ENCODE measurements around the gene EYS. TPM values are rescaled to one million over a fixed set of nuclear protein-coding genes. Genes with fewer than 3 reads are reported as not detected.

The EYS gene
- total and polyA plus RNA-seq, 2 experiments from 2014 or later: 0.04 TPM; not detected in 1

DNA sequence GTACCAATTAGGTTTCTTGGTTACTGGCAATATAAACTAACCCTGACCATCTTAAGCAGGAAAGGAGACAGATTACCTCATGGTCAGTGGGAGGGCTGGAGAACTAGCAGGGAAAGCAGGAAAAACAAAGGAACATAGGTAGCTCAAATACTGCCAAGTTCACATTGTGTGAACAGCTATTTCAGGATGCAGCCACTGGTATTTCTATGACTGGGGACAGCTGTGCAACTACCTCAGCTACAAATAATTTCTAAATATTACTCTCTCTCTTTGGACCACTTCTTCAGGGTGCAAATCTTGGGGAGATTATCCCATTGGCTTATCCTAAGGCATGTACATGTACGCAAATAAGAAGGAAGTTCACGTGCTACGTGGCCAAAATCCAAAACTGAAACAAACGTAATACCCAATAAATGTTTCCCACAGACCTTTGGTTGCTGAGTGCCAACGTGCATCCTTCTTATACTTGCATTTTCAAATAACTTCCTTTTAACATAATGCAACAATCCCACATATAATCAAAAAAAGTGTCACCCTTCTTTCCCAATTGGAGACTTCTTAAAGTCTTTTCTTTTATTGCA is 1890.5 kb downstream of the EYS start:
- H3K4me2 ChIP-seq (ENCODE audit: unreplicated experiment): no peak overlapping the region

DNA sequence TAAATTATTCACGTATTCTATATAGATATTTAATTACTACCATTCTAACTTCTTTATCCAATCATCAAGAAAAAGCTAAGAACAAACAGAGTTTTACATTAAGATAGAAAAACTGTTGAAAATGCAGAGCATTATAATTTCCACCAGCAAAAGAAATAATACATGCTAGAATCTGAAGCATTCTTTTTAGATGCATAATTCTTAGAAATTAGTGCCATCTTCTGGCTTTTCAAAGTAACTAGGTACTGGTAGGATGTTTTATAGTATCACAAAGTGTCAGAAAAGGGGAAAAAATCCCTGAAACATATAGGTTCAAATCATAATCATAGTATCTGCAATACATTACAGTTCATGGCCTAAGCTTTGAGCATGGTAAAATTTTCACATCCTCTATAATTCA is 1892.6 kb downstream of the EYS start:
- no peaks in the 10 kb centered on the region for H3K9me3 ChIP-seq (ENCODE audit: low read depth)
- H3K27me3 ChIP-seq (replicated peaks; ENCODE audit: insufficient read depth): no peaks in the 10 kb centered on the region
- 41 to 50% methylated on average over 1 of the region's 1 CpG for WGBS, 2 experiments (ENCODE audit: low coverage in 1 of 2, low lambda C conversion rate in 2 of 2, missing lambda C conversion rate in 2 of 2)
- no peaks in the 10 kb centered on the region for H3K4me1 ChIP-seq (ENCODE audit: insufficient read depth)
- H4K20me1 ChIP-seq (ENCODE audit: insufficient read depth): no peaks in the 10 kb centered on the region
- H3K79me2 ChIP-seq (ENCODE audit: insufficient read depth): no peaks in the 10 kb centered on the region
- no peak for TF ChIP-seq EZH2 (IDR thresholded peaks at IDR 0.05; ENCODE audit: insufficient read depth, poor library complexity, severe bottlenecking)
- no peak for TF ChIP-seq EZH2phosphoT487 (IDR thresholded peaks at IDR 0.05; ENCODE audit: insufficient read depth, low read depth)
- H2AFZ ChIP-seq: no peak overlapping the region
- no peak overlapping the region for H3K9ac ChIP-seq
- in situ Hi-C loops (cut with MboI): no loop called here
- DNase-seq: peak; percentile 32
- no peaks in the 10 kb centered on the region for H3K9me2 ChIP-seq (ENCODE audit: insufficient read depth)
- no peak overlapping the region for H3K4me2 ChIP-seq (ENCODE audit: unreplicated experiment)
- no peak overlapping the region for H3K27ac ChIP-seq
- H3K36me3 ChIP-seq (ENCODE audit: low read depth): no peaks in the 10 kb centered on the region
- no peak overlapping the region for H3K4me3 ChIP-seq
- H3F3A ChIP-seq (ENCODE audit: insufficient read depth): no peaks in the 10 kb centered on the region

More for the DNA sequence above, 1890.5 kb downstream of the EYS start:
- Histone ChIP-seq H3K27ac (no peak overlapping the region), H3K36me3 (ENCODE audit: low read depth) (no peaks in the 10 kb centered on the region), H3K4me1 (ENCODE audit: insufficient read depth) (no peaks in the 10 kb centered on the region), H3K79me2 (ENCODE audit: insufficient read depth) (no peaks in the 10 kb centered on the region), H2AFZ (no peak overlapping the region), H3K27me3 (replicated peaks; ENCODE audit: insufficient read depth) (no peaks in the 10 kb centered on the region), H3K9ac (no peak overlapping the region), H3K4me3 (no peak overlapping the region), H3F3A (ENCODE audit: insufficient read depth) (no peaks in the 10 kb centered on the region), H4K20me1 (ENCODE audit: insufficient read depth) (no peaks in the 10 kb centered on the region), H3K9me3 (ENCODE audit: low read depth) (no peaks in the 10 kb centered on the region), H3K9me2 (ENCODE audit: insufficient read depth) (no peaks in the 10 kb centered on the region)
- in situ Hi-C loops (cut with MboI): no loop called here
- WGBS, 2 experiments (ENCODE audit: low coverage in 1 of 2, low lambda C conversion rate in 2 of 2, missing lambda C conversion rate in 2 of 2): 70 to 74% methylated on average over 5 of the region's 5 CpGs
- no peak for TF ChIP-seq EZH2phosphoT487 (IDR thresholded peaks at IDR 0.05; ENCODE audit: insufficient read depth, low read depth)
- no peak for TF ChIP-seq EZH2 (IDR thresholded peaks at IDR 0.05; ENCODE audit: insufficient read depth, poor library complexity, severe bottlenecking)
- no peak for DNase-seq

- no peak for DNase-seq
- Histone ChIP-seq H3K4me1 (ENCODE audit: insufficient read depth) (no peaks in the 10 kb centered on the region), H3K9me3 (ENCODE audit: low read depth) (no peaks in the 10 kb centered on the region), H3K4me3 (no peak overlapping the region), H4K20me1 (ENCODE audit: insufficient read depth) (no peaks in the 10 kb centered on the region), H3K36me3 (ENCODE audit: low read depth) (no peaks in the 10 kb centered on the region), H3K9me2 (ENCODE audit: insufficient read depth) (no peaks in the 10 kb centered on the region), H2AFZ (no peak overlapping the region), H3K27me3 (replicated peaks; ENCODE audit: insufficient read depth) (no peaks in the 10 kb centered on the region), H3K27ac (no peak overlapping the region), H3K79me2 (ENCODE audit: insufficient read depth) (no peaks in the 10 kb centered on the region), H3K9ac (no peak overlapping the region), H3K4me2 (ENCODE audit: unreplicated experiment) (no peak overlapping the region), H3F3A (ENCODE audit: insufficient read depth) (no peaks in the 10 kb centered on the region)
- TF ChIP-seq EZH2 (IDR thresholded peaks at IDR 0.05; ENCODE audit: insufficient read depth, poor library complexity, severe bottlenecking) (no peak), EZH2phosphoT487 (IDR thresholded peaks at IDR 0.05; ENCODE audit: insufficient read depth, low read depth) (no peak)
- 83 to 85% methylated on average over 5 of the region's 5 CpGs for WGBS, 2 experiments (ENCODE audit: low coverage in 1 of 2, low lambda C conversion rate in 2 of 2, missing lambda C conversion rate in 2 of 2)
- in situ Hi-C loops (cut with MboI): no loop called here
Observed at GRCh38 chr6:63813566-63814120, 1893.4 kb downstream of the EYS start.

DNA sequence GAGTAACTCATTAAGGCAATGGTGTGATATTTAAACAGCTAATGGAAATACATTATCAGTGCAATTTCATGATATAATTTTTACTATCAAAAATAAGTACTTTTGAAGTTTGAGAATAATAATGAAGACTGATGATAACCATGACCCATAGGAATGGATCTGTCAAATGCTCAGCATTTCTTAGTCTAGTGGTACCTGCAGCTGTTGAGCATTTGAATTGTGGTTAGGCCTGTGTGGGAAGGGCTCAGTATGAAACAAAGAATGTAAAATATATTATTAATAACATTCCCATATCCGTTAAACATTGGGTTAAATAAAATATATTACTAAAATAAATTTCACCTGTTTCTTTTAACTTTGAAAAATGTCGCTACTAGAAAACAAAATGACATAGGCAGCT is 1898.5 kb downstream of the EYS start:
- Histone ChIP-seq H3K9me3 (ENCODE audit: low read depth) (no peaks in the 10 kb centered on the region), H3K27me3 (replicated peaks; ENCODE audit: insufficient read depth) (no peaks in the 10 kb centered on the region), H3F3A (ENCODE audit: insufficient read depth) (peaks cover 40% of the 10 kb centered on the region), H3K4me1 (ENCODE audit: insufficient read depth) (peaks cover 47% of the 10 kb centered on the region), H3K4me3 (no peak overlapping the region), H3K27ac (no peak overlapping the region), H3K9ac (no peak overlapping the region), H3K79me2 (ENCODE audit: insufficient read depth) (no peaks in the 10 kb centered on the region), H2AFZ (no peak overlapping the region), H3K36me3 (ENCODE audit: low read depth) (no peaks in the 10 kb centered on the region), H3K9me2 (ENCODE audit: insufficient read depth) (no peaks in the 10 kb centered on the region; the same call in 1 of the 2 replicates), H3K4me2 (ENCODE audit: unreplicated experiment) (no peak overlapping the region), H4K20me1 (ENCODE audit: insufficient read depth) (no peaks in the 10 kb centered on the region)
- in situ Hi-C loops (cut with MboI): no loop called here
- 97 to 98% methylated on average over 2 of the region's 2 CpGs for WGBS, 2 experiments (ENCODE audit: low coverage in 1 of 2, low lambda C conversion rate in 2 of 2, missing lambda C conversion rate in 2 of 2)
- no peak for DNase-seq
- TF ChIP-seq EZH2phosphoT487 (IDR thresholded peaks at IDR 0.05; ENCODE audit: insufficient read depth, low read depth) (no peak), EZH2 (IDR thresholded peaks at IDR 0.05; ENCODE audit: insufficient read depth, poor library complexity, severe bottlenecking) (no peak)

Data from GM23248 (cell line).